NCI-H187 (cell line): ENCODE data around the gene LPAR2.
"Not testable (repeated sequence)": the region's sequence is repeated elsewhere in the genome, so short reads cannot be mapped to it uniquely, and the experiment has no call there.

Experiments
- DNase-seq, 2 experiments: peaks; one replicate each; lab custom pipeline; 2025; lab: John Stamatoyannopoulos, UW

Gene LPAR2

GRCh38 chr19:19631346-19631745 lies 3.3 kb upstream of the LPAR2 start:
- DNase-seq: no peak

GRCh38 chr19:19630426-19630825 lies 2.4 kb upstream of the LPAR2 start:
- DNase-seq: no peak

GRCh38 chr19:19630062-19630414 lies 2.0 kb upstream of the LPAR2 start:
- DNase-seq: no peak

- DNase-seq: no peak
Observed at GRCh38 chr19:19628501-19629134, 598 bp upstream of the LPAR2 start.

GRCh38 chr19:19626516-19627472 lies 1.2 kb downstream of the LPAR2 start:
- DNase-seq: no peak

GRCh38 chr19:19624032-19624570 lies 3.9 kb downstream of the LPAR2 start:
- no peak for DNase-seq

- no peak for DNase-seq
Observed at GRCh38 chr19:19623383-19623782, 4.6 kb downstream of the LPAR2 start.

GRCh38 chr19:19619849-19620210 lies 8.2 kb downstream of the LPAR2 start:
- no peak for DNase-seq

- DNase-seq: no peak
Observed at GRCh38 chr19:19619181-19619848, 8.7 kb downstream of the LPAR2 start.

- peak; percentile 59 to 94 for DNase-seq
Observed at GRCh38 chr19:19618219-19619051, 9.6 kb downstream of the LPAR2 start, which contains the start of gene PBX4. PBX4 (minus strand) TSS chr19:19618687; CDS start chr19:19618629, 58 bp downstream.

GRCh38 chr19:19615086-19615485 lies 12.9 kb downstream of the LPAR2 start:
- DNase-seq: no peak

GRCh38 chr19:19613506-19613905 lies 14.5 kb downstream of the LPAR2 start:
- DNase-seq: no peak

GRCh38 chr19:19610376-19611202 lies 17.4 kb downstream of the LPAR2 start:
- no peak for DNase-seq

- DNase-seq: not testable (repeated sequence)
Observed at GRCh38 chr19:19606686-19607085, 21.3 kb downstream of the LPAR2 start.

- DNase-seq: no peak
Observed at GRCh38 chr19:19606021-19606420, 22.0 kb downstream of the LPAR2 start.

GRCh38 chr19:19602713-19603324 lies 25.2 kb downstream of the LPAR2 start:
- no peak for DNase-seq

GRCh38 chr19:19602136-19602712 lies 25.8 kb downstream of the LPAR2 start:
- no peak for DNase-seq

- DNase-seq: no peak
Observed at GRCh38 chr19:19600793-19601330, 27.2 kb downstream of the LPAR2 start.

GRCh38 chr19:19598728-19599451 lies 29.1 kb downstream of the LPAR2 start:
- not testable (repeated sequence) for DNase-seq
